HG02870 (cell line): Measurements from ENCODE around the gene ITIH3.

Experiments used
- ATAC-seq: cut with Tn5 transposase; IDR thresholded peaks from one replicate; pipeline ENCODE4 v1.9.1; 2021; ENCODE audit warnings: mild to moderate bottlenecking, moderate library complexity; ENCODE audit not compliant: unreplicated experiment

ITIH3 gene

DNA sequence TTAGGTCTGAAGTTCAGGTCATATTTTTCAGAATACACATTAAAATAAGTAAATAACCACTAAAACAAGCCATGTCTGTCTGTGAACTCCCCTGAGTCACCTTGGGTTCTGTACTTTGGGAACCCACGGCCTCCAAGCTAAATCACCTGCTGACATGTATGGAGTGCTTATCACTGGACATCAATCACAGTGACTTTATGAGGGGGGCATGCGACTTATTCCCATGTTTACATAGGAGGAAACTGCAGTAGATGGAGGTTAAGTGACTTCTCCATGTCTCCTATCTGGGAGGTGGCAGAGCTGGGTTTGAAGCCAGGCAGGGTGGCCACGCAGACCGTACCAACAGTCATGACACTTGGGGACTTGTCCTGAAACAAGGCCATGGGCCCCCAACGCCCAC is 27.8 kb downstream of the ITIH3 start:
- no peak for ATAC-seq

DNA sequence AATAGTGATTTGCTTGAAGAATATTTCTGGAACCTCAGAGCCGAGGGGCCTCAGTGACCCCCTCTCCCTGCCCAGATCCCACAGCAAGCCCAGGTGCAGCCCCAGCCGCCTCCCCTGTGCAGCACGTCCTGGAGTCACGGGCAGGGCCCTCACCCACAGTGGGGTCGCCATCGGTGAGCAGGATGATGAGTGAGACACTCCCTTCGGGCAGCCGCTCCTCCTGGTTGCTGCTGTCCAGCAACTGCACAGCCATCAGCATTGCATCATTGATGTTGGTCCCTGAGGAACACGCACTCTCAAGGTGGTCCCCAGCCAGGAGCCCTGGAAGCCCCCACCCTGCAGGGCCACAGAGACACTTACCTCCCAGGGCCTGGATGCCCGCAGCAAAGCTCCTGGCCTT is 29.4 kb downstream of the ITIH3 start:
- ATAC-seq = no peak

GRCh38 chr3:52827441-52827840 is 32.8 kb downstream of the ITIH3 start:
- no peak for ATAC-seq

DNA sequence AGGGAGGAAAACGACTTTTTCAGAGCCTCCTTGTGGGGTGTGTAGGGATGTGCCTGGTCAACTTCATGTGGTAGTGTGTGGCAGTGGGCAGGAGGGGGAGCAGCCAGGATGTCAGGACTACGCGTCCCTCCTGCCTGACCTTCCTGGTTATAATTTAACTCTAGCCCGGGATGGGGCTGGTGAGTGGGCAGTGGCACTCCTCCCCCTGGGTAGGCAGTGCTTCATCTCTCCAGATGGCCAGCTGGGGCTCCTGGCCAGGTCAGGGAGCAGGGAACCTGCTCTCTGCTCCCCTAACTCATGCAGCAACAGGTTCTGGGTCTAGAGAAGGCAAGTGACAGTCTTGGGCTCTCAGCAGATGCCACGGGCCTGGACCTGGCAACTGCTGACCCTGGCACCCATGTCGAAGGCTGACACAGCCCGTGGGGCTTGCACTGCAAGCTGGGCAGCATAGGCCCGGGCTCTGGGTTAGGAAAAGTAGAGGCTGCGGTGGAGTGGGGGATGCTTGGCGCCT is 33.3 kb downstream of the ITIH3 start:
- ATAC-seq = no peak

- no peak for ATAC-seq
These were observed 34.9 kb downstream of the ITIH3 start for GRCh38 chr3:52829482-52829881.

DNA sequence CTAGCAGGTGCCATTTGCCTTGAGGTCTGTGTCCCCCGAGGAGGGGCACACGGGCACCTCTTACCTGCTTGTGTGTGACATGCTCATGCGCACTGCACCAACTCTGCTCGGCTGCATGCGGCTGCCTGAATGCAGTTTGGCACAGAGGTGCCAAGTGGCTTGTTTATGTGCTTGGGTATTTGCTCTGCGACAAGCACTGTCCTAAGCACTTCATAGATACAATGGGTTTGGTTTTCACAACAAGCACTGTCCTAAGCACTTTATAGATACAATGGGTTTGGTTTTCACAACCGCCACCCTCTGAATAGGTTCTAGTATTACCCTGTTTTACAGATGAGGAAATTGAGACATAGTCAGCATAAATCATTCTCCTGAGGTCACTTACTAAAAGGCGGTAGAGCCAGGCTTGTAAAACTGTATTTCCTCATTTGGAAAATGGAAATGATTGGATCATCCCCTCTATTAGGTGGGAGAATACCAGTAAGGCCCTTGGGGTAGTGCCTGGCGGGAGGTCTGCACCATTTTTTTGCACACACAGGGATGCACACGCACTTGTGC is 35.4 kb downstream of the ITIH3 start:
- no peak for ATAC-seq

DNA sequence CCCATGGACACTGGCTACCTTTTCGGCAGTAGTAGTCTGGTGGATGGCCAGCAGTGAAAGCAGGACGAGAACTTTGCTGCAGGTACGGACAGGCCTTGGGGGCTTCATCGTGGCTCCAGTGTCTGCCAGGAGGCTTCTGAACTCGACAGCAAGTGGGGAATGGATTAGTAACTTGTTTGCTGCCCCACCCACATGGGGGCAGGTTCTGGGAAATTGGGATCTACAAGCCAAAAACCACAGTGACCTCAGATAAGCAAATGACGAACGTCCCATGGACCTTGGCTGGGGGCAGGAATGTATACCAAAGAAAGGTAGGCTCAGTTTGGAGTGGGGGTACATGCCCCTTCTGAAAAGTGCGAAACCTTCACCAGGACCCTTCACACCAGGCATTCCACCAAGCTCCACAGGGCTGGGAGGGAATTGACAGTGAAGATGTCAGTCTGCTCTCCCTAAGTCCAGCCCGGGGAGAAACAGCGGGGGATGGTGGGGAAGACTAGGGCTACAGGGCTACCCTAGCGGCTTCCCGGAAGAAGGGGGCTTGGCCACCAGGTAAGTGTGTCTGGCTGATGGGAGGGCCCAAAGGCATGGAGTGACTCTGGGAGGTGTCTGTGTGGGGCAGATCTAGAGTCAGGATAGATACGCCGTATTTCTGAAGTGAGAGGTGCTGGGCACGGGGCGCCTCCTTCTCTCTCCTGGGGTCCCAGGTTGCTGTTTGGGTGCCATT is 36.1 kb downstream of the ITIH3 start, which contains the start of gene ITIH4:
TSS of gene ITIH4 (minus strand) at position 138 of the 724 bp plus-strand sequence. CDS start at position 108, 30 bp downstream.
- no peak for ATAC-seq

GRCh38 chr3:52831500-52832301 is 37.1 kb downstream of the ITIH3 start:
- ATAC-seq = no peak

GRCh38 chr3:52833202-52833601 is 38.6 kb downstream of the ITIH3 start:
- ATAC-seq = no peak

GRCh38 chr3:52834871-52835501 is 40.4 kb downstream of the ITIH3 start, which contains the start of gene MUSTN1:
Gene MUSTN1, minus strand, starts transcription at chr3:52835019. Its CDS starts 71 bp downstream, at chr3:52834948.
- ATAC-seq = no peak

GRCh38 chr3:52835766-52836470 is 41.3 kb downstream of the ITIH3 start:
- no peak for ATAC-seq

- no peak for ATAC-seq
These were observed 41.9 kb downstream of the ITIH3 start for GRCh38 chr3:52836471-52836845.

DNA sequence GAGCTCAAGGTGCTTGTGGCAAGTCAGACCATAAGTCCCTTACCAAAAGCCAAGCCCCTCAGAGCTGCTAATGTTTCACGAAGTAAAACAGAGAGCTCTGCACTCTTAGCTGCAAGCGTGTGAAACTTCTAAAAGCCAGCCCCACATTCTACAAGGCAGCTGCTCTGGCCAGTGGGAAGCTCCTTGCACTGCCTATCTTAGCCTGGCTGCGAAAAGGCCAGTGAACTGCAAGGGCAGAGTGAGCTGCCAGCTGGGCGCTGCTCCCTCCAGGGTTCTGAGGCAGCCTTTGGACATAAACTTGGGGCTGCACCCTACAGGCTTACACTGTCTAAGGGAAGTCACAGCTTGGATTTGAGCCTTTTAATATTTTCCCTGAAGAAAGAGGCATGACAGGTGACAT is 42.4 kb downstream of the ITIH3 start:
- no peak for ATAC-seq

- no peak for ATAC-seq
These were observed 44.1 kb downstream of the ITIH3 start for GRCh38 chr3:52838561-52839267.

- no peak for ATAC-seq
These were observed 44.6 kb downstream of the ITIH3 start for GRCh38 chr3:52839268-52839575.

GRCh38 chr3:52839892-52840545 is 45.4 kb downstream of the ITIH3 start:
- no peak for ATAC-seq

GRCh38 chr3:52841211-52841980 is 46.8 kb downstream of the ITIH3 start:
- ATAC-seq = peak; percentile 47

DNA sequence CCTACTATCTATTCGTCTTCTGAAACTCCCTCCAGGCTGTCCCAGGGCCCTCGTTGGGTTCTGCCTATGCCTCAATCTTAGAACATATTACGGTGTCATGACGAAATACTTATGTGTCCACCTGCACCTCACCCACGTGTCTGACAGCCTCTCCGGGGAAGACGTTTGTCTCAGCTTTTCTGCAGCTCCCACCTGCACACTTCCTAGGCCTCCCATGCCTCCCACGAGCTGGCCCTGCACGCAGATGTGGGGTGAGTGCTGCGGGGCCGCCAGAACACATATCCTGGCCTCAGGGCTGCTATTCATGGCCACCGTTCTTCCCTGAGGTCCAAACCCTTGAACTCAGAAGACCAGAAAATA is 47.4 kb downstream of the ITIH3 start:
- ATAC-seq = no peak

DNA sequence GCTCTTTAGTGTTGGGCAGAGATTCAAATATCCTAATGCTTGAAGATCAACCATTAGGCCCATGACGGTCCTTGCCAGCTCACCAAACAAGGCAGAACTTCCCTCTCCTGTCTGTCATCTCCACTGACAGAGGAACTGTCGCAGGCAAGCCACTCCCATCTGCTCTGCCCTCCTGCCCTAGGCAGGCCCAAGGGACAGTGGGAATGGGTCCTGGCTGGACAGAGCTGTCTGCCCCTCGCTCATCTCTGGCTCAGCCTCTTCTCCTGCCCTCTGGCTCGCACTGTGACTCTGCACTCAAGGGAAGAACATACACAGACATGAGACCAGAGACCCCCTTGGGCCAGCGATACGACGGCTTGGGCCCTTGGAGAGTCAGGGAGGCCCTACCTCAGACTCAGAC is 47.8 kb downstream of the ITIH3 start:
- ATAC-seq = no peak
